ENCODE results near the gene PSTPIP2. TPM values are rescaled to one million over a fixed set of nuclear protein-coding genes. Genes with fewer than 3 reads are reported as not detected.

PSTPIP2 gene
- 0.14 to 0.36 TPM (median 0.27 TPM) in 5 replicates for total RNA-seq (2022; extraction: Qiagen RNA extraction)

GRCh38 chr18:46071653-46072375 is at the start of gene PSTPIP2:
Gene PSTPIP2 (minus strand): TSS chr18:46072260. CDS start chr18:46072188, 72 bp downstream.

GRCh38 chr18:46104128-46104911 is 32.3 kb upstream of the PSTPIP2 start, which contains the start of gene HAUS1:
Gene HAUS1 (plus strand): TSS chr18:46104385. CDS start chr18:46104412, 27 bp downstream.

GRCh38 chr18:46097801-46098615 is 25.9 kb upstream of the PSTPIP2 start, which contains the start of gene ATP5F1A:
Gene ATP5F1A (minus strand): TSS chr18:46098296. CDS start chr18:46098231, 65 bp downstream.

GRCh38 chr18:45967007-45967706 is 104.9 kb downstream of the PSTPIP2 start, which contains the start of gene EPG5:
Gene EPG5 (minus strand): TSS chr18:45967329. CDS start chr18:45967239, 90 bp downstream.

Other genes with a start within 250 kb of the PSTPIP2 start
- gene SIGLEC15, start 246.6 kb downstream of the PSTPIP2 start, total RNA-seq (2022; extraction: Qiagen RNA extraction), result 0.05 to 0.06 TPM in 2 of 5 replicates, not detected in the others
- 3.0 to 4.7 TPM (median 3.8 TPM) in 5 replicates for gene EPG5, start 104.9 kb downstream of the PSTPIP2 start, total RNA-seq (2022; extraction: Qiagen RNA extraction)
- 304 to 359 TPM (median 319 TPM) in 5 replicates for gene ATP5F1A, start 26.0 kb upstream of the PSTPIP2 start, total RNA-seq (2022; extraction: Qiagen RNA extraction)
- 33.7 to 48.7 TPM (median 35.3 TPM) in 5 replicates for gene HAUS1, start 32.1 kb upstream of the PSTPIP2 start, total RNA-seq (2022; extraction: Qiagen RNA extraction)